NK-92 (cell line): ENCODE results near the gene MYL2.
"Not testable (repeated sequence)": the region's sequence is repeated elsewhere in the genome, so short reads cannot be mapped to it uniquely, and the experiment has no call there.

ENCODE experiments used
- DNase-seq: peaks from one replicate; lab custom pipeline; 2025; ENCODE audit not compliant: unreplicated experiment; lab: John Stamatoyannopoulos, UW

The MYL2 gene, protein sequence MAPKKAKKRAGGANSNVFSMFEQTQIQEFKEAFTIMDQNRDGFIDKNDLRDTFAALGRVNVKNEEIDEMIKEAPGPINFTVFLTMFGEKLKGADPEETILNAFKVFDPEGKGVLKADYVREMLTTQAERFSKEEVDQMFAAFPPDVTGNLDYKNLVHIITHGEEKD

GRCh38 chr12:110920324-110920910, at the start of gene MYL2:
Gene MYL2 (minus strand): TSS chr12:110920579. CDS start chr12:110920529, 50 bp downstream.
- no peak for DNase-seq

DNA sequence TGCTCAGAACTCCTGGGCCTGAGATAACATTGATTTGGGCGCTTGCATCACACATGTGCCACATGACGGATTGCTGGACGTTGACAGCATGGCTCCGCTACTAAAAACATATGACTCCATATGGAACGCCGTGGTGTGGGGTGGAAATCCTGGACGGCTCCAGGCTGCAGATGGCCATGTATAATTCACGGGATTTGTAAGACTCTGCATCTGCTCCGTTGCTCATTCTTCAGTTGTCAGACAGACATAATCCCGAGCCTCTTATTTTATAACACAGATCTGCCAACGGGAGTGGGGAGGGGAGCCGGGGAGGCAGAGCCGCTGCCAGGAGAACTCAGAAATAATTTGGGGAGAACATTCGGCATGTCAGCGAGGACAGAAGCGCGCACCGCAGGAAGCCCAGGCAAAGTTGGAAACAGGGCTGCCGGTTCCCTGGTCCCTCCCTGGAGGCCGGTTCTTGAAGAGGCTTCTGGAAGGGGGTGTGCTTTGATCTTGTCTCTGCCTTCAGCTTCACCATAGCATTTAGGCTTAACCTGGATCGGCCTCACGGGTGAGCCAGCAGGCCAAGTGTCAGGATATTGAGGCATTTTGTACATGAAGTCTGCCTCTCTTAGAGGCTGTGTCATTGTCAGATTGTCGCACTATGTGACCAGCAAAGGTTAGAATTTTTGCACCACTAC, 45.8 kb upstream of the MYL2 start:
- no peak for DNase-seq

DNA sequence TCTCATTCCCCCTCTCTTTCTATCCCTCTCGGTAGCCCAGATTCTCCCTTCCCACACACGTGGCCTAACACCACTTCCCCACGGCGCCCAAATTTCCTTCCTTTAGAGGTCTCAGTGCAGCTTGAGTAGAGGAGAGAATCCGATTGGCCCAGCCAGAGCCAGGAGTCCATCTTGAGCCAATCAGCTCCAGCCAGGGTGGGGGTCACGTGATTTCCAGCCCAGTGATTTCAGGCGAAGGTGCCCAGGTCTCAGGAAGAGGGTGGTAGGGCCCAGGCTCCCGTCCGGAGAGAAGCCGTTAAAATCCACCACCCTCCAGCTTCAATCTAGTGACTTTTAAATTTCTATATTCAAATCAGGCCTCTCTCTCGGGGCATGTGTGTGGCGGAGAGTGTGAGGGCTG, 45.2 kb upstream of the MYL2 start:
- no peak for DNase-seq

DNA sequence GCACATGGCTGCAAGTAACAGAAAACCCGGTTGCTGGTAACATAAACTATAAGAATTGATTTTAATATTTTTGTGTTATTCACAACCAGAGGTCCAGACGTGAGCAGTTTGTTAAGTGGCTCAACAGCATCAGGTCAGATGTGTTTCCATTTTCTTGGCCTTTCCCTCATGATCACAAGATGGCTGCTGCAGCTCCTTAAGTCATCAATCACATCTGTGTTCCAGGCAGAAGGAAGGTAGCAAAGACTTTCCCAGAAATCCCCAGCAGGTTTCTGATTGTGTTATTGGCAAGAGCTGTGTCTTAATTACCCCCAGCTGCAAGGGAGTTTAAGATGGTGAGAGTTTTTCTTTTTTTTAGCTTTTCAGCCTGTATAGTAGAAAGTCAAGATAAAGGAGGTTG, 40.4 kb upstream of the MYL2 start:
- no peak for DNase-seq

GRCh38 chr12:110957652-110958051, 37.3 kb upstream of the MYL2 start:
- no peak for DNase-seq

- DNase-seq, result no peak
These were observed 36.8 kb upstream of the MYL2 start for GRCh38 chr12:110957159-110957558.

- not testable (repeated sequence) for DNase-seq
These were observed 30.5 kb upstream of the MYL2 start for GRCh38 chr12:110950867-110951266.

- not testable (repeated sequence) for DNase-seq
These were observed 30.1 kb upstream of the MYL2 start for GRCh38 chr12:110950466-110950865.

- DNase-seq, result no peak
These were observed 27.7 kb upstream of the MYL2 start for GRCh38 chr12:110948041-110948440.

- DNase-seq, result no peak
These were observed 23.0 kb upstream of the MYL2 start for GRCh38 chr12:110943373-110943772.

DNA sequence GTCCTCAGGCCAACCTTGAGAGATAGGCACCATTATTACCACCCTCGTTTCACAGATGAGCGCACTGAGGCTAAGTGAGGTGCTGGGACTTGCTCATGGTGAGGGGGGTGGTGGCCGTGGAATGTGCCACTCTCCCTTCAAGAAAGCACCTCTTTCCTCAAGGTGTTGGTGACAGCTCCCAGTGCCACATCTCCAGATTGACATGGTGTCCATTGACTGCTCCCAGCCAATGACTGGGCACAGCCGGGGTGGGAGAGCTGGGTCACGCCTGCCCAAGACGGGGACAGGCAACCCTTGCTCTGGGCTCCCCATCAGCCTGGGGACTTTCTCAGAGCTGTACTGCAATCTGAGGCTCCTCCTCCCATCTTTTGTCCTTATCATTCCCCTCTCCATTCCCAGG, 21.0 kb upstream of the MYL2 start:
- DNase-seq, result no peak

GRCh38 chr12:110940933-110941332, 20.6 kb upstream of the MYL2 start:
- no peak for DNase-seq

DNA sequence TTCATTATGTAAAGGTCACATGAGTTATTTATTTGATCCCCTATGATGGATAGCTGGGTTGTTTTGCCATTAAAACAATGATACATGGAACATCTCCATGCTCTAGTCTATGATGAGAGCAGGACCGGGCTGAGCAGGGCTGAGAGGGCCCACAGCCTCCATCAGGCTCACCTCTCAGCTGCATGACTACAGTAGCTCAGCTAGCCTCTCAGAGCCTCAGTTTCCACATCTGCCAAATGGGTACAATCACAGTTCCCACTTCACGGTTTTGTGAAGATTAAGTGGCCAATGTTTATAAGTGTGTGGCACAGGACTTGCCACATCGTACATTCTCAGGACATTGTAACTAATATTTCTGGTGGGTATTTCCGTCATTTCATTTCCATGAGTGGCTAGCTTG, 19.9 kb upstream of the MYL2 start:
- DNase-seq, result no peak

DNA sequence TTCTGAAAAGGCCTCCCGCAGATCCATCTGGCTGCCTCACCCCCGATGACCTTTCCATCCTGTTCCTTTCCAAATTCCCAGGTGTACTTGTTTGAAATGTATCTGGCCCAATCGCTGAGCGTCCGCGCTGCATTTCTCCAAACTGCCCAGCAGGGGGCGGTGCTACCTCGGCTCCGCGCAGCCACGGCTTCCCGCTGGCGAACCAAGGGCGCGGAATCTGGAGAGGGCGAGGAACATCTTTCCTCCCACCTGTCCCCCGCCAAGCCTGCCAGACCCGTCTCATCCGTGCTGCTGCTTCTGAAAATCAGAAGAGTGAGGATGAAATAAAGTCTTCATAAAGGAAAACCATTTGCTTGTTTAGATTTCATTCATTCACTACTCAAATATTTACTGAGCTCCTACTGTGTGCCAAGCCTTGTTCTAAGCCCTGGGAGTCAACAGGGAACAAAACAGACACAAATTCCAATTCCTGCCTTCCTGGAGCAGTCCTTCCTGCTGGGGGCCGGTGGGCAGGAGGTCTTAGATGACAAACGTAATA, 16.8 kb upstream of the MYL2 start:
- DNase-seq, result no peak

DNA sequence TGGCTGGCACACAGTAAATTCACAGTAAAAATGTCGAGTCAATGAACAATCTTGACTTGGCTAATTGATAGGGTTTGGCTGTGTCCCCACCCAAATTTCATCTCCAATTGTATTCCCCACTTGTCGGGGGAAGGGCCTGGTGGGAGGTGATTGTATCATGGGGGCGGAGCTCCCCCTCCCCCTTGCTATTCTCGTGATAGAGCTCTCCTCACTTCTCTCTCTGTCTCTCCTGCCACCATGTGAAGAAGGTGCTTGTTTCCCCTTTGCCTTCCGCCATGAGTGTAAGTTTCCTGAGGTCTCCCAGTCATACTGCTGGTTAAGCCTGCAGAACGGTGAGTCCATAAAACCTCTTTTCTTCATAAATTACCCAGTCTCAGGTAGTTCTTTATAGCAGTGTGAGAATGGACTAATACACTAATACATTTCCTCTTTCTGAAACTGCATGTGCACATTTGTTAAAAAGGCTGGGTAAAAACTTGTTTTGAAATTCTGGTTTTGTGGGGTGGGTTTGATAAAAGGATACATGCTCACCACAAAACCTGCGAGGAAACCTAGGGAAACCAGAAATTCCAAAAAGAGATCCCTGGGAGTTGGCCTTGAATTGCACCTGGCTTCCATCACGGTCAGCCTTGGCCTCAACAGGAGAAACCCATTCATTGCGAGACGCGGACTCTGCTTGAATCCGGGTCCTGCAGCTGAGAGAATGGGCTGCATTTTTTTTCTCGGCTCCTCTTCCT, 16.2 kb upstream of the MYL2 start:
- no peak for DNase-seq

DNA sequence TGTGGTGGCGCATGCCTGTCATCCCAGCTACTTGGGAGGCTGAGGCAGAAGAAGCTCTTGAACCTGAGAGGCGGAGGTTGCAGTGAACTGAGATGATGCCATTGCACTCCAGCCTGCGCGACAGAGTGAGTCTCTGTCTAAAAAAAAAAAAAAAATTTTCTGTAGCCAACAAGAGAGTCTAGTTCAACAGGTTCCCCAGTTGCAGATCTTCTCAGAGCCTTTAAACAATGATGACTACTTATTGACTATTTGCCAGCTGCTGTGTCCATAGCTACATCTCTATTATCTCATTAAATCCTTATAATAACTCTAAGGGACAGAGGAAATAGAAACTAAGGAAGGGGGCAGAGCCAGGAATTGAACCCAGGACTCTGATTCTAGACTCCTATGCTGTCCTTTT, 15.2 kb upstream of the MYL2 start:
- no peak for DNase-seq

DNA sequence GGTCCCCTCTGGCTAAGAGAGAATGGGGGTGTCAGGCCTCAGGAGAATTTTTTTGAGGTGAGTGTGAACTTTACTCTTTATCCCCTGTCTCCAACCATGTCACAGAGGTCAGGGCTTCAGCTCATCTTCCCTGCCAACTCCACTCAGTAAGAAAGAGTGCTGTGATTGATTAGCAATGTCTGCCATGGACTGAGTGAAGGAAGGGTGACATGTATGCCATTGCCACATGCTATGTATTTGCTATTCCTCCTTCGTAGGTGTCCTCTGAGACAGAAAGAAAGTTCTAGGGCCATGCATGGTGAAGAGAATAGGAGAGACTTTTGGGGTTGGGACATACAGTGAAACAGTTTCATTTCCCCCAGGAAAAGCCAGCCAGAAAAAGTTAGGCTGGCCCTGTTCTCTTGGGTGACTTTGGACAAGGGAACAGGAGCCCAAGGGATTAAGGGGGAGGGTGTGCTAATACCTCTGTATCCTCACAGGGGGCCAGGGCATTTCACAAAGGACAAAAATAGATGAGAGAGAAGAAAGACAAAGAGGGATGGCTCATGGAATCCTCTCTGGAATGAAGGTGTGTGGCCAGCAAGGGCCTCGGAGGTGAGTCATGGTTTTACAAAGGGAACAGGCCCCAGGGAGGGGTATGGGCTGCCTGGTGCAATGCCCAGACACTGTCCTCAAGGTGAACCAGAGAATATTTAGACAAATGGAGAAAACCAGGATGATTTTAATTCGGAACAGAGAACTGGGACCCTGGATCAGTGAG, 13.9 kb upstream of the MYL2 start:
- DNase-seq, result no peak

DNA sequence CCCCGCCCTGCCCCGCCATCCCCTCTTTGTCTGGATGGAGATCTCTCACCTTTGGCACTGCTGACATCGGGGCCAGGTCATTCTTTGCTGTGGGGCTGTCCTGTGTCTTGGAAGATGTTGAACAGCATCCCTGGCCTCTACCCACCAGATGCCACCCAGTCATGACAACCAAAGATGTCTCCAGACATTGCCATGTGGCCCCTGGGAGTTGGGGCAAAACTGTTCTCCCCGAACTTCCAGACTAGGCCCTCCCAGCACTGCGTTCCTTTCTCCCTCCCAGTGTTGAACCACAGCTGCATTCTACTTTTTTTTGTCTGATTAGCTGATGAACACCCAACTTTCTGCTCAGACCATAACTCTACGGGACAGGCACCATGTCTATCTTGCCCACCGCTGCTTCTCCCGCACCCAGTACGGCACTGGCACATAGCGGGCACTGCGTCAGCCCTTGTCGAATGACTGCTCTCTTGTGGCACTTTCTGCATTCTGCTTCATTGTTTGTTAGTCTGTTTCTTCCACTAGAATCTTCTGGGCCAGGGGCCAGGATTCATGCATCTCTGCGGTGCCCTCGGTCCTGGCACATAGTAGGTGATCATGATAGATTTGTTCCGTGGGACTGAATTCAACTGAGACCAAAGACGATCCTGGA, 13.1 kb upstream of the MYL2 start:
- DNase-seq, result no peak

DNA sequence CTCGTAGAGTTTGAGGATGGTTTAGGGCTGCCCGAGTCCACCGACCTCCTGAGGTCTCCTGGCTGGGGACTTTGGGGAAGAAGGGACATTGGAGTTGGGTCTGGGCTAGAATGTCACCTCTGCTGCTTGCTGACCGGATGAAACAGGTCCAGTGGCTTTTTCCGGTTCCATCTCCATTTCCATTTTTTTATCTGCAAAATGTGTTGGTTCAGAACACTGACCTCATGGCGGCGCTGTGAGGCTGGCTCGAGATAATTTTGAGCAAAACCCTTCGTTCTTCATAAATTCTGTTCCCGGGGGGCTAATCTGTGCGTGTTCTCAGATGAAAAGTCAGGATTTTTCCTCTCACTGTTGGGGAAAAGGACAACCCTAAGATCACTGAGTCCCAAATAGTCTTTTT, 11.7 kb upstream of the MYL2 start:
- no peak for DNase-seq

DNA sequence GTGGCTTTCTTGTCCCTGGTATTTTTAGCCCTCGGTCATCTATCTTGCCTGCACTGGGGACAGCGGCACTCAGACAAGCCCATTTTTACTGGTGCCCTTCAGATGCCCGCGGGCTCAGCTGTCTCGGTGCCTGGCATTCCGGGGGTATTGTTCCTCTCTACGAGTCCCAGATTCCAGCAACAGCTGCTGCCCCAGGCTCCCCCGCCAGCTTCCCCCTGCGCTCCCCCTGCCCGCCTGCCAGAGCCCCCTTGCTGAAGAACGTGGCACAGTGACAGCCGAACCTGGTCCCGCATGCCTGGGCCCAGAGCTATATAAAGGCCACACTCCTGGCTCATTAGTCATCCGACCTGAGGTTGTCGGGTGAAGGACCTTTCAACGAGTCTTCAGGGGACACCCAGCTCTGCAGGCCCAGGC, 10.9 kb upstream of the MYL2 start:
- DNase-seq, result no peak
